ENCODE measurements around the gene CRYAA.

- no peak for TF ChIP-seq TARDBP (IDR thresholded peaks at IDR 0.05)
- no peak for TF ChIP-seq FOXA1 (IDR thresholded peaks at IDR 0.05)
- no peak for TF ChIP-seq FOXM1 (IDR thresholded peaks at IDR 0.05; ENCODE audit: borderline replicate concordance)
Observed at GRCh38 chr21:43188592-43189210, 19.9 kb downstream of the CRYAA start.

Data from HEK293T (cell line).